Aorta (tissue), 5 donors: ENCODE measurements around the gene UGGT1. TPM values are rescaled to one million over a fixed set of nuclear protein-coding genes. Genes with fewer than 3 reads are reported as not detected.

Source experiments
- ATAC-seq: fragments of 200-7000 bp; cut with Tn5 transposase; one replicate; pipeline ENCODE4 v1.9.1; 2022; ENCODE audit warnings: moderate library complexity; ENCODE audit not compliant: low FRiP score
- DNase-seq, 2 donors: peaks; one replicate each; pipeline ENCODE4 v3.0.0-alpha.2; 2020
- H3K27ac ChIP-seq, 2 donors: one replicate each; pipeline ENCODE4 v1.5.1; 2013; ENCODE audit warnings: low read length in 2 of 2, mild to moderate bottlenecking in 2 of 2, moderate library complexity in 2 of 2, control low read depth in 1 of 2, inconsistent platforms in 1 of 2, low read depth in 1 of 2
- H3K27me3 ChIP-seq, 2 donors: one replicate each; pipeline ENCODE4 v1.6.1; 2013; ENCODE audit warnings: control low read depth in 1 of 2, low read length in 1 of 2, mild to moderate bottlenecking in 1 of 2, moderate library complexity in 1 of 2; ENCODE audit not compliant: insufficient read depth in 2 of 2, control insufficient read depth in 1 of 2
- H3K36me3 ChIP-seq, 2 donors: one replicate each; pipeline ENCODE4 v1.6.1; 2013; ENCODE audit warnings: control low read depth in 1 of 2, low read length in 1 of 2, mild to moderate bottlenecking in 1 of 2; ENCODE audit not compliant: insufficient read depth in 2 of 2, control insufficient read depth in 1 of 2
- H3K4me1 ChIP-seq, 2 donors: one replicate each; pipeline ENCODE4 v1.6.1; 2013; ENCODE audit warnings: low read length in 2 of 2, control low read depth in 1 of 2, mild to moderate bottlenecking in 1 of 2, moderate library complexity in 1 of 2; ENCODE audit not compliant: insufficient read depth in 2 of 2, control insufficient read depth in 1 of 2
- H3K4me3 ChIP-seq, 2 donors: one replicate each; pipeline ENCODE4 v1.5.1; 2013; ENCODE audit warnings: low read length in 2 of 2, control low read depth in 1 of 2, mild to moderate bottlenecking in 1 of 2
- H3K9me3 ChIP-seq: one replicate; pipeline ENCODE4 v1.6.1; 2013; ENCODE audit warnings: mild to moderate bottlenecking, low read length; ENCODE audit not compliant: control insufficient read depth
- WGBS, 2 donors: extraction: QIAGEN DNeasy Blood & Tissue Kit; methylation state at CpG; one replicate each; pipeline ENCODE4 v1.1.7; 2013; 5-methylcytosine and 5-hydroxymethylcytosine counted together
- intact Hi-C, 2 donors: fragments of 100-400 bp; cut with DNase I; formaldehyde crosslinking; loops; one replicate each; pipeline versions ENCODE4 v1.14.2 to v1.15.0; 2022
- polyA plus RNA-seq, 2 donors: library from polyadenylated mRNA; stranded (reverse); fragments of 200-250 nt; gene quantifications; one replicate each; pipeline ENCODE4 v1.2.3, GENCODE V29; 2013
- total RNA-seq, 2 donors: library from RNA; stranded (reverse); fragmentation: NEBNext Ultra II Directional; extraction: Animal tissue kit (Norgen Biotek cat#: 25700); gene quantifications; one replicate each; pipeline ENCODE4 v1.2.1, GENCODE V29; 2021
- donor health status: healthy with polysubstance abuse.
- donor health status: Bipolar disorder and iron deficiency.
- donor health status: DM: no; HTN: no; CAD: no.
- donor health status: DM: no; HTN: no; CAD: no.
- donor health status: DM: yes; HTN: yes; CAD: no.

The UGGT1 gene
- total and polyA plus RNA-seq, 4 donors = 3.0 to 39.2 (median 24.1) TPM

DNA sequence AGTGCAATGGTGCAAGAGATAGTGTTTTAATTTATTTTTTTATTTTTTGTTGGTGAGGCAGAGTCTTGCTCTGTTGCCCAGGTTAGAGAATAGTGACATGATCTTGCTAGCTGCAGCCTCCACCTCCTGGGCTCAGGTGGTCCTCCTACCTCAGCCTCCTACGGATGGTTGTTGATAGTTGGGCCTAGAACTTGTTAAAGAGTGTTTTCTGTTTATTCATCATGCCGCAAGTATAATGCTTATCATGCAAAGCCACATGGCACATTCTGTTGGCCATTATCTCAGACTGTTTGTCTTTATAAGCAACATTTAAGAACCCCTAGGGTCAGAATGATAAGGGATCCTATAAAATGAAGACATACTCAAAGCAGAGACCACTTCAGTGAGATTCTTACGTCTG lies 1.7 kb downstream of the UGGT1 start:
- intact Hi-C loops = loop anchor here (5.0 to 10.0 kb wide), 3 partner anchors 65 to 238 kb away; partner anchors contain the start of genes POLR2D (in 1 of the 2) and SAP130 (in 1 of the 2)
- Histone ChIP-seq H3K27ac (no peak overlapping the region), H3K9me3 (no peaks in the 10 kb centered on the region), H3K27me3 (no peaks in the 10 kb centered on the region), H3K4me3 (no peak overlapping the region), H3K36me3 (no peaks in the 10 kb centered on the region), H3K4me1 (peaks cover 0 to 7% of the 10 kb centered on the region in 2 donors)
- WGBS, 2 donors = 55 to 67% methylated on average over 3 of the region's 3 CpGs
- ATAC-seq = no peak
- DNase-seq = no peak

DNA sequence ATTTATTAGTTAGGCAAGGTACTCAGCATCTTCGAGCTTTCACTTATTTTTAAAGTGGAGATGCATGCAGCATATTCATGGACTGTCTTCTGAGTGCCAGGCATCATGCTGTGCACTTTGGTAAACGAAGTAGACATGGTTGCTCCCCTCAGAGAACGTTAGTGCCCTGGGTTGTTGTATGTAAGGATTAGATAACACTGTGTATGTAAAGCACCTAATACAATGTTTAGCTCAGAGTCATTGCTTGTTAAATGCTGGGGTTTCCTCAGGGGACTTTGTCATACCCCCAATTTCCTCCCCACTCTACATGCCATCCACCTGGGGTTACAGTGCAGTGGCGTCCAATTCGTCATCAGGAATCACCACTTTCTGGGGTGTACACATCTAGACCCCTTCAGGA lies 2.8 kb downstream of the UGGT1 start:
- Histone ChIP-seq H3K4me3 (no peak overlapping the region), H3K36me3 (no peaks in the 10 kb centered on the region), H3K27me3 (no peaks in the 10 kb centered on the region), H3K27ac (no peak overlapping the region), H3K9me3 (no peaks in the 10 kb centered on the region), H3K4me1 (peaks cover 0 to 7% of the 10 kb centered on the region in 2 donors)
- no peak for DNase-seq
- intact Hi-C loops = loop anchor here (5.0 to 10.0 kb wide), 3 partner anchors 66 to 239 kb away; partner anchors contain the start of genes POLR2D (in 1 of the 2) and SAP130 (in 1 of the 2)
- WGBS, 2 donors = 79 to 82% methylated on average over 5 of the region's 5 CpGs
- ATAC-seq = no peak

DNA sequence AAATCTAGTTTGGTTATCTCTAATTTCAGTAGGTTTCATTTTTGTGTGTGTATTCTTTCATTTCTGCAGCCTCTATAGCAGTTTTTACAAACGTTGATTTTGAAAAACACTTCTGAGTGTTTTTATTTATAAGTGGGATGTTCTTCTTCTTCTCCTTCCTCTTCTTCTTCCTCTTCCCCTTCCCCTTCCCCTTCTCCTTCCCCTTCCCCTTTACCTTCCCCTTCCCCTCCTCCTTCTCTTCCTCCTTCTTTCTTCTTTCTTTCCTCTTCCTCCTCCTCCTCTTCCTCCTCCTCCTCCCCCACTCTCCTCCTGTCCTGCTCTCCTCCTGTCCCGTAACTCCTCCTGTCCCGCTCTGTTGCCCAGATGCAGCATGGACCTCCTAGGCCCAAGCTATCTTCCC lies 4.2 kb downstream of the UGGT1 start:
- Histone ChIP-seq H3K27me3 (no peaks in the 10 kb centered on the region), H3K27ac (no peak overlapping the region), H3K4me3 (no peak overlapping the region), H3K9me3 (no peaks in the 10 kb centered on the region), H3K36me3 (peaks cover 2 to 4% of the 10 kb centered on the region in 2 donors), H3K4me1 (peaks cover 0 to 3% of the 10 kb centered on the region in 2 donors)
- intact Hi-C loops = loop anchor here (10.0 kb wide), 2 partner anchors 200 to 240 kb away; partner anchors contain the start of gene POLR2D (in 1 of the 2)
- 51 to 52% methylated on average over 3 of the region's 3 CpGs for WGBS, 2 donors
- DNase-seq (no peak), ATAC-seq (no peak)

DNA sequence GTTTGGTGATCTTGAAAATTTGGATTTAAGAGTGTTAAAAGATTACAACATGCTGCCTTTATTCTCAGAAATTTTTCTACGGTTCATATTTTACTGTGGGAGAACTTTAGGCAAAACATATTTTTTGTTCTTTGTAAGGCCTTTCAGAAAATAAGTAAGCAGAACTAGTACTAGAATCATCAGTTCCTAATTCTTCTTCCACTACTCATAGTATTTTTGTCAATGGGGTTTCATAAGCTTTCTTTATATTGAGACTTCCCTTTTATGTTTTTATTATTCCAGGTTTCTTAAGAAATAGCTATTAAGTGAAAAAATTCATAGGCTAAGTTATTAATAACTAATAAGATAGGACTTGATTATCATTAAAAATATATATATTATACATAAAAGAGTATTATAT lies 12.4 kb downstream of the UGGT1 start:
- no peak overlapping the region for H3K4me3 ChIP-seq
- H3K36me3 ChIP-seq = peaks cover 2 to 10% of the 10 kb centered on the region in 2 donors
- peak overlapping the region in 1 of 2 donors; percentile 57 for H3K27ac ChIP-seq
- H3K9me3 ChIP-seq = no peaks in the 10 kb centered on the region
- ATAC-seq (no peak), DNase-seq (no peak)
- no peaks in the 10 kb centered on the region for H3K27me3 ChIP-seq
- intact Hi-C loops = no loop called here
- peaks cover 1 to 5% of the 10 kb centered on the region in 2 donors for H3K4me1 ChIP-seq
- WGBS, 2 donors = 2 to 8% methylated on average over 1 of the region's 1 CpG

DNA sequence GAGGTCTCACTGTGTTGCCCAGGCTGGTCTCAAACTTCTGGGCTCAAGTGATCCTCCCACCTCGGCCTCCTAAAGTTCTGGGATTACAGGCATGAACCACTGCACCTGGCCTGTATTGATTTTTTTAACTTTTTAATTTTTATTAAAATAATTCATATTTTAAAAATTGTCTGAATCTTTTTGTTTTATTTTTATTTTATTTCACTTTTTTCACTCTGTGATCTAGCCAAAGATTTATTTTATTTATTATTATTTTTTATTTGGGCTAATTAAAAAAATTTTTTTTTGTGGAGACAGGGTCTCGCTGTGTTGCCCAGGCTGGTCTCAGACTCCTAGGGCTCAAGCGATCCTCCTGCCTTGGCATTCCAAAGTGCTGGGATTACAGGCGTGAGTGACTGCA lies 14.1 kb downstream of the UGGT1 start:
- H3K27ac ChIP-seq = no peak overlapping the region
- H3K4me1 ChIP-seq = peaks cover 1 to 5% of the 10 kb centered on the region in 2 donors
- DNase-seq (no peak), ATAC-seq (no peak)
- intact Hi-C loops = no loop called here
- H3K27me3 ChIP-seq = no peaks in the 10 kb centered on the region
- no peak overlapping the region for H3K4me3 ChIP-seq
- H3K36me3 ChIP-seq = peaks cover 2 to 6% of the 10 kb centered on the region in 2 donors
- WGBS, 2 donors = 97 to 99% methylated on average over 4 of the region's 4 CpGs
- H3K9me3 ChIP-seq = no peaks in the 10 kb centered on the region

DNA sequence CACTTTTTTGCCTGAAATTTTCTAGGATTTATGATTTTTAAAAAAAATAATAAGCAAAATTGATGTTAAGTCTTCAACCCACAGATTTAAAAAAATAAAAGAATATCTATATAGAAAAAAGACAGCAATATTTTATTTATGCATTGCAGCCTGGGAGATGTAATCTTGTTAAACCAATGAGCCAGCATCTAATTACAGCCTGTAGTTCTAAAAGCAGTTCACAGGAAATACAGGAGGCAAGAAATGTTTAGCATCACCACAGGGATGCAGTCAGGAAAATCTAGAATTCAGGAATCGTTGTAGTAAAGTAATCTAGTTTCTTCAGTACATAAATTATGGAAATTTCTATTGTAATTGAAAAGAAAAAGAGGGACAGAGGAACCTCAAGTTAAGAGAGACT lies 17.2 kb downstream of the UGGT1 start:
- H3K36me3 ChIP-seq = peaks cover 2 to 6% of the 10 kb centered on the region in 2 donors
- ATAC-seq = no peak

DNA sequence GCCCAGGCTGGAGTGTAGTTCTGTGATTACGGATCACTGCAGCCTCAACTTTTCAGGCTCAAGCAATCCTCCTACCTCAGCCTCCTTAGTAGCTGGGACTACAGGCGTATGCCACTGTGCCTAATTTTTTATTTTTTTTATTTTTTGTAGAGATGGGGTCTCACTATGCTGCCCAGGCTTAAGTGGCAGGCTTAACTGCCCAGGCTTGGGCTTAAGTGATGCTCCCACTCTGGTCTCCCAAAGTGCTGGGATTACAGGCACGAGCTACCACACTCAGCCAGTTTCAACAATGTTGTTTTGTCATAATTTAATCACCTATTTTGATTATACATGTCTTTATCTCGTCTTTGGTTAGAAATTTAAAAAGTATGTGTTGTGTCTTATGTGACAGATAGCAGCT lies 18.2 kb downstream of the UGGT1 start:
- DNase-seq (no peak), ATAC-seq (no peak)
- no peaks in the 10 kb centered on the region for H3K27me3 ChIP-seq
- intact Hi-C loops = no loop called here
- no peaks in the 10 kb centered on the region for H3K9me3 ChIP-seq
- H3K27ac ChIP-seq = no peak overlapping the region
- WGBS, 2 donors = 93 to 95% methylated on average over 4 of the region's 4 CpGs
- no peaks in the 10 kb centered on the region for H3K4me1 ChIP-seq
- peaks cover 2 to 6% of the 10 kb centered on the region in 2 donors for H3K36me3 ChIP-seq
- H3K4me3 ChIP-seq = no peak overlapping the region

More for the DNA sequence above, 17.2 kb downstream of the UGGT1 start:
- Histone ChIP-seq H3K27ac (no peak overlapping the region), H3K9me3 (no peaks in the 10 kb centered on the region), H3K27me3 (no peaks in the 10 kb centered on the region), H3K4me3 (no peak overlapping the region), H3K4me1 (no peaks in the 10 kb centered on the region)
- intact Hi-C loops = no loop called here
- WGBS, 2 donors = 72 to 83% methylated on average over 1 of the region's 1 CpG
- no peak for DNase-seq

DNA sequence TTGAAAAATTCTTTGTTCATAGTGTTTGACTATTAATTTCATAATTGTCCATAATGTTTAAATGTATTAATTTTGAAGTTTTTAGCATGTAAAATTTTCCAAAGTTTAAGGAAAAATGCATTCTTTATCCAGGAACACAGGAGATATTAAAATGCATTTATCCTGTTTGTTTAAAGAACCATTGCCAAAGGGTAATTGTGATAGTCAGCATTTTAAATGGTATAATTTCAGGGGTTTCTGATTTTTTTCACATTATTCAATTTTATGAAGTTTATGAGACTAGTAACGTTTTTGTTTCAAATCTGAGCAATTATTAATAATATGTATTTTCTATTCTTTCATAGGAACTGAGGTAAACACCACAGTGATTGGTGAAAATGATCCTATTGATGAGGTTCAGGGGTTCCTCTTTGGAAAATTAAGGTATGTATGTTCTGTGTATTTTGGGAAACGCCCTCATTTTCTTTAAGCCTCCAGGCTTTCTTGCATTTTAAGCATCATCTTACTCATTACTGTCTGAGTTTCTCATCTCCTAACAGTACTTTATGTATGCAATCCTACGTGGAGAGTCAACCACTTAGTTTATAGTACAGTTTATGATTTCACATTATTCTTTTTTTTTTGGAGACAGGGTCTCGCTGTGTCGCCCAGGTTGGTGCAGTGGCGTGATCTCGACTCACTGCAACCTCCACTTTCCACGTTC lies 25.1 kb downstream of the UGGT1 start:
- H3K4me3 ChIP-seq = no peak overlapping the region
- ATAC-seq (no peak), DNase-seq (no peak)
- H3K27me3 ChIP-seq = no peaks in the 10 kb centered on the region
- 82 to 83% methylated on average over 8 of the region's 8 CpGs for WGBS, 2 donors
- no peaks in the 10 kb centered on the region for H3K9me3 ChIP-seq
- H3K4me1 ChIP-seq = no peaks in the 10 kb centered on the region
- intact Hi-C loops = no loop called here
- H3K36me3 ChIP-seq = peaks cover 0 to 7% of the 10 kb centered on the region in 2 donors
- no peak overlapping the region for H3K27ac ChIP-seq

DNA sequence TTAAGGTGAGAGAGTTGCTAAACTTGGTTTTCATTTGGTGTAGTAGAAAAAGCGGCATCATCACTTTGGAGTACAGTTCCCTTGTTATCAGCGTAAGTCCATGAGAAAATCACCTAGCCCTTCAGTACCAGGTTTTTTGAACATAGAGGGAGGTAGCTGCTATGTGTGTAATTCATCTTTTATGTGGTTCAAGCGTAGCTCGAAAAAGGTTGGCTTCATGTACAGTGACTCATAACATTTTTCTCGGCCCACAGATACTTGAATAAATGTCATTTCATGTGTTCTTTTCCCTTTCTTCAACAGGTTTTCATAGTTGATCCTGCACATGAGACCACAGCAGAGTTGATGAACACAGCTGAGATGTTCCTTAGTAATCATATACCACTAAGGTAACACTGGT lies 43.6 kb downstream of the UGGT1 start:
- ATAC-seq (no peak), DNase-seq (no peak)
- intact Hi-C loops = no loop called here
- no peak overlapping the region for H3K27ac ChIP-seq
- H3K9me3 ChIP-seq = no peaks in the 10 kb centered on the region
- 81% methylated on average over 5 of the region's 5 CpGs for WGBS, 2 donors
- H3K27me3 ChIP-seq = no peaks in the 10 kb centered on the region
- no peaks in the 10 kb centered on the region for H3K4me1 ChIP-seq
- H3K4me3 ChIP-seq = no peak overlapping the region
- H3K36me3 ChIP-seq = peaks cover 13% of the 10 kb centered on the region in 2 donors
